Measurements from ENCODE around the gene TTLL5.

DNA sequence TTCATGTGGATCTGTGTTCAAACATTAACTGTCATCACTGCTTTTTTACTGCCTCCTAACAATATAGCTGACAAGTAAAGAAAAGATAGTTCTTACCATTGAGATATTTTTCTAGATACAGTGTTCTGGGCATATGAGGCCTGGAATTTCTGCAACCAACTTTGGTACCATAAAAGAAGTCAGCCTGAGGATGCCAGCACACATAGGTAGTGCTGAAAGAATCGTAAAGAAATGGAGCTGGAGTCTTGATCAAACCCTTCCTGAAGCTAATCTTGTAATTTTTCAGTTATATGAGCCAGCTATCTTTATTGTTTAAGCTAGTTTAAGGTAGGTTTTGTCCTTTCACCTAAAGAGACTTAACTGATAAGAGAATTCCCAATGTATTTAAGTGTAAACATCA, 11.7 kb upstream of the TTLL5 start:
- TF ChIP-seq MAFK (IDR thresholded peaks at IDR 0.05; ENCODE audit: low read depth, low read length) (no peak), CTCF (conservative IDR thresholded peaks at IDR 0.05; ENCODE audit: low read depth, low read length) (no peak), POLR2A (IDR thresholded peaks at IDR 0.05; ENCODE audit: low read depth, low read length) (no peak), RCOR1 (IDR thresholded peaks at IDR 0.05; ENCODE audit: insufficient replicate concordance, low read length) (no peak), RFX5 (IDR thresholded peaks at IDR 0.05; ENCODE audit: low read depth, low read length) (no peak), RAD21 (IDR thresholded peaks at IDR 0.05; ENCODE audit: low read length) (no peak), NFE2L2 (IDR thresholded peaks at IDR 0.05; ENCODE audit: low read depth, low read length) (no peak), BHLHE40 (IDR thresholded peaks at IDR 0.05; ENCODE audit: low read depth, low read length) (no peak), FOS (IDR thresholded peaks at IDR 0.05; ENCODE audit: low read depth, low read length) (no peak)
